B cell (primary cell): Measurements from ENCODE around the gene PCK1. TPM values are rescaled to one million over a fixed set of nuclear protein-coding genes. Genes with fewer than 3 reads are reported as not detected.

ENCODE experiments used
- ATAC-seq: fragments of 200-7000 bp; cut with Tn5 transposase; one replicate; pipeline ENCODE4 v1.10.0; 2021; ENCODE audit warnings: low read depth, mild to moderate bottlenecking, moderate number of reproducible peaks, moderate library complexity
- CTCF ChIA-PET: fragments of 350-600 bp; sonication (Branson Sonifier 250); formaldehyde crosslinking; loops from one replicate; lab custom pipeline; 2021; ENCODE audit warnings: antibody characterized with exemption, inconsistent platforms; lab: Charles Lee
- POLR2A ChIA-PET: fragments of 350-600 bp; sonication (Branson Sonifier 250); formaldehyde crosslinking; loops from one replicate; lab custom pipeline; 2021; ENCODE audit warnings: antibody characterized with exemption; lab: Charles Lee
- DNase-seq: peaks from one replicate; pipeline ENCODE4 v3.0.0; 2013
- H2AFZ ChIP-seq: 2 replicates; pipeline ENCODE4 v1.6.1; 2012; ENCODE audit warnings: mild to moderate bottlenecking, low read depth, low read length; ENCODE audit not compliant: insufficient read depth, poor library complexity, severe bottlenecking
- H3K27ac ChIP-seq, 2 donors: 1 replicate in 1 of 2; 2 replicates in 1 of 2; pipeline ENCODE4 v1.5.1; 2012 to 2013; ENCODE audit warnings: low read length in 2 of 2, mild to moderate bottlenecking in 2 of 2, moderate library complexity in 1 of 2
- H3K27me3 ChIP-seq, 4 experiments: fragments of 200-600 bp in 1 of 4; sonication (generic) in 1 of 4; replicated peaks in 1 of 4; 1 replicate in 2 of 4; 2 replicates in 2 of 4; pipeline versions ENCODE4 v1.6.1 to v1.7.0; 2013 to 2016; ENCODE audit warnings: low read length in 3 of 4, mild to moderate bottlenecking in 2 of 4, mixed read lengths in 1 of 4, moderate library complexity in 1 of 4; ENCODE audit not compliant: insufficient read depth in 4 of 4, control insufficient read depth in 3 of 4; ENCODE audit errors: control extremely low read depth in 1 of 4
- H3K36me3 ChIP-seq, 2 experiments: replicated peaks in 1 of 2; 1 replicate in 1 of 2; 2 replicates in 1 of 2; pipeline versions ENCODE4 v1.6.1 to v1.7.1; 2013; ENCODE audit warnings: low read length in 1 of 2; ENCODE audit not compliant: insufficient read depth in 2 of 2, control insufficient read depth in 1 of 2; ENCODE audit errors: control extremely low read depth in 1 of 2, extremely low read depth in 1 of 2
- H3K4me1 ChIP-seq, 2 donors: fragments of 200-600 bp in 1 of 2; sonication (generic) in 1 of 2; 1 replicate in 1 of 2; 2 replicates in 1 of 2; pipeline versions ENCODE4 v1.5.1 to v1.6.1; 2013 to 2017; ENCODE audit warnings: low read length in 2 of 2; ENCODE audit not compliant: control insufficient read depth in 2 of 2, insufficient read depth in 2 of 2
- H3K4me2 ChIP-seq: replicated peaks from 2 replicates; pipeline ENCODE3; 2012; ENCODE audit warnings: mild to moderate bottlenecking, low read depth, low read length; ENCODE audit not compliant: poor library complexity, severe bottlenecking
- H3K4me3 ChIP-seq, 5 experiments: fragments of 200-600 bp in 1 of 5; sonication (generic) in 1 of 5; 1 replicate in 3 of 5; 2 replicates in 2 of 5; pipeline versions ENCODE4 v1.5.1 to v1.7.0; 2011 to 2016; ENCODE audit warnings: low read length in 4 of 5, mild to moderate bottlenecking in 4 of 5, low read depth in 2 of 5, control low read depth in 1 of 5, moderate library complexity in 1 of 5; ENCODE audit not compliant: insufficient read depth in 1 of 5; ENCODE audit errors: control extremely low read depth in 1 of 5, extremely low read depth in 1 of 5
- H3K79me2 ChIP-seq: fragments of 200-600 bp; sonication (generic); one replicate; pipeline ENCODE4 v1.6.0; 2016; ENCODE audit warnings: low read length; ENCODE audit not compliant: control insufficient read depth, insufficient read depth
- H3K9ac ChIP-seq: fragments of 200-600 bp; sonication (generic); 2 replicates; pipeline ENCODE4 v1.6.1; 2017; ENCODE audit warnings: mild to moderate bottlenecking, low read length, moderate library complexity
- H3K9me3 ChIP-seq, 3 donors: one replicate each; pipeline versions ENCODE4 v1.6.1 to v1.7.1; 2013; ENCODE audit warnings: low read length in 2 of 3; ENCODE audit not compliant: control insufficient read depth in 2 of 3, insufficient read depth in 1 of 3; ENCODE audit errors: control extremely low read depth in 1 of 3
- H4K20me1 ChIP-seq: 2 replicates; pipeline ENCODE4 v1.6.0; 2012; ENCODE audit warnings: mild to moderate bottlenecking, low read length; ENCODE audit not compliant: insufficient read depth, control insufficient read depth, poor library complexity, severe bottlenecking
- H3K27ac Mint-ChIP-seq: one replicate; pipeline ENCODE4 v1.8.0; 2021; ENCODE audit warnings: mixed read lengths
- H3K27me3 Mint-ChIP-seq: one replicate; pipeline ENCODE4 v1.8.0; 2021; ENCODE audit warnings: mixed read lengths
- H3K4me1 Mint-ChIP-seq: one replicate; pipeline ENCODE4 v1.8.0; 2021; ENCODE audit warnings: mixed read lengths
- H3K4me3 Mint-ChIP-seq: one replicate; pipeline ENCODE4 v1.8.0; 2021; ENCODE audit warnings: mixed read lengths
- H3K9me3 Mint-ChIP-seq: one replicate; pipeline ENCODE4 v1.8.0; 2022; ENCODE audit warnings: mixed read lengths; ENCODE audit not compliant: insufficient read depth
- CTCF ChIP-seq: fragments of 200-600 bp; IDR thresholded peaks from one replicate; pipeline ENCODE4 v1.8.0; 2022; ENCODE audit warnings: antibody characterized with exemption, mild to moderate bottlenecking
- EZH2 ChIP-seq: IDR thresholded peaks from 2 replicates; pipeline ENCODE4 v1.6.1; 2012; ENCODE audit warnings: borderline replicate concordance, low read depth, mild to moderate bottlenecking, moderate library complexity, low read length; ENCODE audit not compliant: insufficient read depth, poor library complexity, severe bottlenecking
- WGBS: methylation state at CpG from one replicate; pipeline ENCODE4 v1.1.5; 2013; ENCODE audit warnings: missing lambda C conversion rate; ENCODE audit not compliant: insufficient coverage; 5-methylcytosine and 5-hydroxymethylcytosine counted together
- intact Hi-C: fragments of 100-400 bp; cut with micrococcal nuclease; formaldehyde crosslinking; loops from one replicate; pipeline ENCODE4 v1.10.0; 2022
- polyA plus RNA-seq: library from polyadenylated mRNA; depleted of rRNA; stranded (reverse); fragments of >200 nt; gene quantifications from 2 replicates; pipeline ENCODE4 v1.2.3, GENCODE V29; 2012
- total RNA-seq, 2 donors: library from RNA; stranded (reverse); fragments of 120-200 nt in 1 of 2; gene quantifications; 1 replicate in 1 of 2; 2 replicates in 1 of 2; pipeline versions ENCODE4 v1.2.3 to v1.2.4, GENCODE V29; 2013 to 2022

Gene PCK1
- total and polyA plus RNA-seq, 2 donors (not counting 1 experiment from before 2014, with no cell fraction given): not detected

- ChIA-PET POLR2A (interaction anchor here (0.9 to 1.2 kb wide), 2 partner anchors 14 to 18 kb away, joined by 3 read pairs; no protein-coding TSS in a partner anchor), CTCF (interaction anchor here (0.8 to 11.4 kb wide), 10 partner anchors 17 to 609 kb away, joined by 3 to 131 read pairs (median 4); partner anchors contain the start of gene ZBP1)
- Histone ChIP-seq H3K79me2 (no peaks in the 10 kb centered on the region), H3K4me2 (no peak overlapping the region), H3K4me1 (peaks cover 10 to 11% of the 10 kb centered on the region in 2 donors), H4K20me1 (no peaks in the 10 kb centered on the region), H2AFZ (no peak overlapping the region), H3K36me3 (peaks cover 0 to 20% of the 10 kb centered on the region in 2 experiments), H3K9me3 (peaks cover 0 to 2% (median 0%) of the 10 kb centered on the region in 3 donors), H3K27me3 (peaks cover 0 to 14% (median 2%) of the 10 kb centered on the region in 4 experiments), H3K9ac (no peak overlapping the region), H3K4me3 (no peak overlapping the region), H3K27ac (no peak overlapping the region)
- ATAC-seq (no peak), DNase-seq (no peak)
- peaks cover 5% of the 10 kb centered on the region for H3K27me3 Mint-ChIP-seq
- no peaks in the 10 kb centered on the region for H3K9me3 Mint-ChIP-seq
- peaks cover 13% of the 10 kb centered on the region for H3K4me1 Mint-ChIP-seq
- H3K4me3 Mint-ChIP-seq: no peak overlapping the region
- intact Hi-C loops: no loop called here
- 76% methylated on average over 5 of the region's 5 CpGs for WGBS
- no peak overlapping the region for H3K27ac Mint-ChIP-seq
- TF ChIP-seq EZH2 (no peak), CTCF (no peak)
Observed at GRCh38 chr20:57601737-57602136, 40.8 kb downstream of the PCK1 start.

- ChIA-PET POLR2A (no interaction called here), CTCF (interaction anchor here (11.4 kb wide), 1 partner anchor 16 kb away, joined by 131 read pairs; the partner anchor contains the start of gene ZBP1)
- TF ChIP-seq CTCF (no peak), EZH2 (no peak)
- no peak overlapping the region for H3K27ac ChIP-seq
- H4K20me1 ChIP-seq: no peaks in the 10 kb centered on the region
- peaks cover 0 to 14% (median 2%) of the 10 kb centered on the region in 4 experiments for H3K27me3 ChIP-seq
- Mint-ChIP-seq H3K9me3 (no peaks in the 10 kb centered on the region), H3K4me3 (no peak overlapping the region), H3K27ac (no peak overlapping the region), H3K27me3 (peaks cover 5% of the 10 kb centered on the region), H3K4me1 (peaks cover 8% of the 10 kb centered on the region)
- no peak overlapping the region for H2AFZ ChIP-seq
- H3K4me2 ChIP-seq: no peak overlapping the region
- no peaks in the 10 kb centered on the region for H3K4me1 ChIP-seq
- intact Hi-C loops: no loop called here
- H3K4me3 ChIP-seq: no peak overlapping the region
- H3K36me3 ChIP-seq: peaks cover 0 to 25% of the 10 kb centered on the region in 2 experiments
- no peaks in the 10 kb centered on the region for H3K79me2 ChIP-seq
- H3K9me3 ChIP-seq: peaks cover 0 to 1% (median 0%) of the 10 kb centered on the region in 3 donors
- DNase-seq (no peak), ATAC-seq (no peak)
- no peak overlapping the region for H3K9ac ChIP-seq
- WGBS: 92% methylated on average over 10 of the region's 10 CpGs
Observed at GRCh38 chr20:57603120-57603519, 42.2 kb downstream of the PCK1 start.
